ENCODE measurements around the gene ELAVL1. TPM values are rescaled to one million over a fixed set of nuclear protein-coding genes. Genes with fewer than 3 reads are reported as not detected.
A peak's percentile ranks its signal among the peaks of the same experiment; 100 is the strongest.

The ELAVL1 gene
- total and polyA plus RNA-seq, 2 donors (not counting 1 experiment from before 2014, with no cell fraction given) = 21.8 to 63.5 TPM

DNA sequence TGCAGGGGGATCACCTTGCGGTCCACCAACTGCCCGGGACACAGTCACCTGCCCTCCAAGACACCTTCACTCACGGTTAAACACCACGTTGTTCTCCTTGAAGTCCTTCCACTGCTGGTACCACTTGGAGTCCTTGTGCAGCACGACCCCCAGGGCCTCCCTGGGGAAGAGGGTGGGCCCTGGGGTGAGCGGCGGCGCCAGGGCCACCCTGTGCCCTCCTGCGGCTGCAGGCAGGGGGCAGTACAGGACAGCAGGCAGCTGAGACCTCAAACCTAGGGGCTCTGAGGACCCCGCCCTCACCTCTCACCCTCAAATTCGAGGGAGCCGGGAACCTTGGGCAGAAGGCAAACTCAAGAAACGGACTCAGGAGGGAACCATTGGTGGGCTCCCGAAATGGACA, 72.0 kb downstream of the ELAVL1 start:
- CTCF ChIA-PET = no interaction called here
- intact Hi-C loops (cut with micrococcal nuclease) = no loop called here
- ATAC-seq (ENCODE audit: low read depth) (no peak), DNase-seq (peak; percentile 26)
- H3K27me3 ChIP-seq (replicated peaks in 1 of 4; ENCODE audit: control extremely low read depth in 1 of 4, control insufficient read depth in 3 of 4, insufficient read depth in 4 of 4, low read length in 3 of 4) = no peaks in the 10 kb centered on the region
- H2AFZ ChIP-seq (ENCODE audit: insufficient read depth, low read depth, low read length, poor library complexity, severe bottlenecking) = no peak overlapping the region
- WGBS (ENCODE audit: insufficient coverage) = 89% methylated on average over 12 of the region's 14 CpGs
- Mint-ChIP-seq H3K4me1 (no peaks in the 10 kb centered on the region), H3K27ac (no peak overlapping the region), H3K9me3 (ENCODE audit: insufficient read depth) (no peaks in the 10 kb centered on the region), H3K4me3 (no peak overlapping the region), H3K27me3 (no peaks in the 10 kb centered on the region)
- H3K9me3 ChIP-seq (ENCODE audit: control extremely low read depth in 1 of 3, control insufficient read depth in 2 of 3, insufficient read depth in 1 of 3, low read length in 2 of 3) = no peaks in the 10 kb centered on the region
- peaks cover 7% of the 10 kb centered on the region for H3K79me2 ChIP-seq (ENCODE audit: control insufficient read depth, insufficient read depth, low read length)
- no peak overlapping the region for H3K4me2 ChIP-seq (replicated peaks; ENCODE audit: low read depth, low read length, poor library complexity, severe bottlenecking)
- H3K27ac ChIP-seq (ENCODE audit: low read length in 2 of 2) = no peak overlapping the region
- POLR2A ChIA-PET = no interaction called here
- no peak for TF ChIP-seq EZH2 (IDR thresholded peaks at IDR 0.05; ENCODE audit: borderline replicate concordance, insufficient read depth, low read depth, low read length, poor library complexity, severe bottlenecking)
- TF ChIP-seq, protein P1, sequence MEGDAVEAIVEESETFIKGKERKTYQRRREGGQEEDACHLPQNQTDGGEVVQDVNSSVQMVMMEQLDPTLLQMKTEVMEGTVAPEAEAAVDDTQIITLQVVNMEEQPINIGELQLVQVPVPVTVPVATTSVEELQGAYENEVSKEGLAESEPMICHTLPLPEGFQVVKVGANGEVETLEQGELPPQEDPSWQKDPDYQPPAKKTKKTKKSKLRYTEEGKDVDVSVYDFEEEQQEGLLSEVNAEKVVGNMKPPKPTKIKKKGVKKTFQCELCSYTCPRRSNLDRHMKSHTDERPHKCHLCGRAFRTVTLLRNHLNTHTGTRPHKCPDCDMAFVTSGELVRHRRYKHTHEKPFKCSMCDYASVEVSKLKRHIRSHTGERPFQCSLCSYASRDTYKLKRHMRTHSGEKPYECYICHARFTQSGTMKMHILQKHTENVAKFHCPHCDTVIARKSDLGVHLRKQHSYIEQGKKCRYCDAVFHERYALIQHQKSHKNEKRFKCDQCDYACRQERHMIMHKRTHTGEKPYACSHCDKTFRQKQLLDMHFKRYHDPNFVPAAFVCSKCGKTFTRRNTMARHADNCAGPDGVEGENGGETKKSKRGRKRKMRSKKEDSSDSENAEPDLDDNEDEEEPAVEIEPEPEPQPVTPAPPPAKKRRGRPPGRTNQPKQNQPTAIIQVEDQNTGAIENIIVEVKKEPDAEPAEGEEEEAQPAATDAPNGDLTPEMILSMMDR (IDR thresholded peaks at IDR 0.05) = peak; percentile 24
- peaks cover 2 to 63% of the 10 kb centered on the region in 2 experiments for H3K36me3 ChIP-seq (replicated peaks in 1 of 2; ENCODE audit: control extremely low read depth in 1 of 2, control insufficient read depth in 1 of 2, extremely low read depth in 1 of 2, insufficient read depth in 2 of 2, low read length in 1 of 2)
- H4K20me1 ChIP-seq (ENCODE audit: control insufficient read depth, insufficient read depth, low read length, poor library complexity, severe bottlenecking) = peaks cover 22% of the 10 kb centered on the region
- H3K4me3 ChIP-seq (ENCODE audit: control extremely low read depth in 1 of 5, extremely low read depth in 1 of 5, insufficient read depth in 1 of 5, low read depth in 2 of 5, low read length in 4 of 5) = no peak overlapping the region
- H3K9ac ChIP-seq (ENCODE audit: low read length) = no peak overlapping the region
- no peaks in the 10 kb centered on the region for H3K4me1 ChIP-seq (ENCODE audit: control insufficient read depth in 2 of 2, insufficient read depth in 2 of 2, low read length in 2 of 2)

- WGBS (ENCODE audit: insufficient coverage) = 96% methylated on average over 5 of the region's 10 CpGs
Measured at GRCh38 chr19:7932930-7933300, 72.5 kb downstream of the ELAVL1 start.

More at GRCh38 chr19:7932930-7933300, 72.5 kb downstream of the ELAVL1 start:
- no peak overlapping the region for H3K9ac ChIP-seq (ENCODE audit: low read length)
- no peak overlapping the region for H3K27ac ChIP-seq (ENCODE audit: low read length in 2 of 2)
- H3K4me1 ChIP-seq (ENCODE audit: control insufficient read depth in 2 of 2, insufficient read depth in 2 of 2, low read length in 2 of 2) = no peaks in the 10 kb centered on the region
- no peaks in the 10 kb centered on the region for H3K4me1 Mint-ChIP-seq
- no peak overlapping the region for H2AFZ ChIP-seq (ENCODE audit: insufficient read depth, low read depth, low read length, poor library complexity, severe bottlenecking)
- H3K9me3 Mint-ChIP-seq (ENCODE audit: insufficient read depth) = no peaks in the 10 kb centered on the region
- no peak overlapping the region for H3K4me3 ChIP-seq (ENCODE audit: control extremely low read depth in 1 of 5, extremely low read depth in 1 of 5, insufficient read depth in 1 of 5, low read depth in 2 of 5, low read length in 4 of 5)
- H3K36me3 ChIP-seq (replicated peaks in 1 of 2; ENCODE audit: control extremely low read depth in 1 of 2, control insufficient read depth in 1 of 2, extremely low read depth in 1 of 2, insufficient read depth in 2 of 2, low read length in 1 of 2) = peaks cover 2 to 61% of the 10 kb centered on the region in 2 experiments
- no peaks in the 10 kb centered on the region for H3K27me3 Mint-ChIP-seq
- no peaks in the 10 kb centered on the region for H3K27me3 ChIP-seq (replicated peaks in 1 of 4; ENCODE audit: control extremely low read depth in 1 of 4, control insufficient read depth in 3 of 4, insufficient read depth in 4 of 4, low read length in 3 of 4)
- TF ChIP-seq, protein P1 (IDR thresholded peaks at IDR 0.05) = no peak
- no peak for TF ChIP-seq EZH2 (IDR thresholded peaks at IDR 0.05; ENCODE audit: borderline replicate concordance, insufficient read depth, low read depth, low read length, poor library complexity, severe bottlenecking)
- peaks cover 6% of the 10 kb centered on the region for H3K79me2 ChIP-seq (ENCODE audit: control insufficient read depth, insufficient read depth, low read length)
- H3K27ac Mint-ChIP-seq = no peak overlapping the region
- ChIA-PET POLR2A (no interaction called here), CTCF (no interaction called here)
- intact Hi-C loops (cut with micrococcal nuclease) = no loop called here
- peaks cover 22% of the 10 kb centered on the region for H4K20me1 ChIP-seq (ENCODE audit: control insufficient read depth, insufficient read depth, low read length, poor library complexity, severe bottlenecking)
- no peak overlapping the region for H3K4me3 Mint-ChIP-seq
- no peaks in the 10 kb centered on the region for H3K9me3 ChIP-seq (ENCODE audit: control extremely low read depth in 1 of 3, control insufficient read depth in 2 of 3, insufficient read depth in 1 of 3, low read length in 2 of 3)
- ATAC-seq (ENCODE audit: low read depth) (no peak), DNase-seq (peak; percentile 13)
- no peak overlapping the region for H3K4me2 ChIP-seq (replicated peaks; ENCODE audit: low read depth, low read length, poor library complexity, severe bottlenecking)

Data from B cell (primary cell).